Panc1 (cell line): Measurements from ENCODE around the gene SCUBE3. TPM values are rescaled to one million over a fixed set of nuclear protein-coding genes. Genes with fewer than 3 reads are reported as not detected.

Experiments used
- ATAC-seq: fragments of 200-7000 bp; cut with Tn5 transposase; 2 replicates; pipeline ENCODE4 v1.9.1; 2020; ENCODE audit warnings: mild to moderate bottlenecking, moderate library complexity
- BruUV-seq: library from RNA; stranded (reverse); fragments of 400-500 nt; replicated peaks from 2 replicates; lab custom pipeline; 2021; lab: Mats Ljungman, UMichigan
- CTCF ChIA-PET: fragments of 300-600 bp; sonication (Branson Sonifier 250); formaldehyde crosslinking; loops from one replicate; lab custom pipeline; 2022; ENCODE audit warnings: antibody characterized with exemption; lab: Charles Lee
- POLR2A ChIA-PET: fragments of 300-600 bp; sonication (Branson Sonifier 250); formaldehyde crosslinking; loops from one replicate; lab custom pipeline; 2022; ENCODE audit warnings: antibody characterized with exemption; lab: Charles Lee
- DNase-seq: peaks from one replicate; pipeline ENCODE4 v3.0.0-alpha.2; 2010; ENCODE audit warnings: low read depth, low spot score
- H3K27ac ChIP-seq: 2 replicates; pipeline ENCODE4 v1.5.1; 2011; ENCODE audit warnings: mild to moderate bottlenecking, low read length, inconsistent platforms
- H3K27me3 ChIP-seq: fragments of 200-500 bp; sonication (Bioruptor generic); 2 replicates; pipeline ENCODE4 v1.6.0; 2014; ENCODE audit warnings: low read length, inconsistent platforms; ENCODE audit not compliant: control insufficient read depth, insufficient read depth
- H3K36me3 ChIP-seq: fragments of 200-500 bp; sonication (Bioruptor generic); 2 replicates; pipeline ENCODE4 v1.5.1; 2014; ENCODE audit warnings: inconsistent platforms, mild to moderate bottlenecking, low read length, moderate library complexity; ENCODE audit not compliant: control insufficient read depth, insufficient read depth
- H3K4me1 ChIP-seq: 2 replicates; pipeline ENCODE4 v1.5.1; 2011; ENCODE audit warnings: inconsistent platforms, mild to moderate bottlenecking, low read length, moderate library complexity; ENCODE audit not compliant: control insufficient read depth, insufficient read depth
- H3K4me3 ChIP-seq, 2 experiments: 2 replicates each; pipeline ENCODE4 v1.5.1; 2011 to 2012; ENCODE audit warnings: low read depth in 2 of 2, low read length in 2 of 2, mild to moderate bottlenecking in 2 of 2, inconsistent platforms in 1 of 2, moderate library complexity in 1 of 2
- H3K9me3 ChIP-seq: fragments of 200-500 bp; sonication (Bioruptor generic); 2 replicates; pipeline ENCODE4 v1.5.1; 2014; ENCODE audit warnings: low read depth, mild to moderate bottlenecking, inconsistent platforms, low read length, moderate library complexity; ENCODE audit not compliant: control insufficient read depth, insufficient read depth
- POLR2AphosphoS5 ChIP-seq: IDR thresholded peaks from 2 replicates; pipeline ENCODE4 v1.6.1; 2012; ENCODE audit warnings: mild to moderate bottlenecking, low read depth, low read length, moderate library complexity
- SIN3A ChIP-seq: IDR thresholded peaks from 2 replicates; pipeline ENCODE4 v1.6.1; 2012; ENCODE audit warnings: low read depth, mild to moderate bottlenecking, low read length, moderate library complexity, borderline replicate concordance; ENCODE audit not compliant: insufficient read depth
- TCF7L2 ChIP-seq: IDR thresholded peaks from 2 replicates; pipeline ENCODE4 v1.6.1; 2011; ENCODE audit warnings: mild to moderate bottlenecking, low read depth, low read length, inconsistent platforms
- in situ Hi-C: cut with HindIII; loops from 2 replicates; pipeline ENCODE4 v1.10.0; 2016; ENCODE audit warnings: low sequenced_read_pairs, low pct_unique_long_range_greater_than_20kb
- intact Hi-C: fragments of 100-400 bp; cut with micrococcal nuclease; formaldehyde crosslinking; loops from one replicate; pipeline ENCODE4 v1.10.0; 2022; ENCODE audit not compliant: unreplicated experiment
- total RNA-seq: library from RNA; stranded (reverse); gene quantifications from one replicate; pipeline ENCODE4 v1.2.1, GENCODE V29; 2021; ENCODE audit not compliant: unreplicated experiment
- TF ChIP-seq, protein P1 (sequence below): fragments of 450-650 bp; IDR thresholded peaks from 2 replicates; pipeline ENCODE4 v1.5.1; 2017; ENCODE audit warnings: mild to moderate bottlenecking
- TF ChIP-seq, protein P2 (sequence below), 2 experiments: IDR thresholded peaks; 2 replicates each; pipeline ENCODE4 v1.6.1; 2011 to 2012; ENCODE audit warnings: low read depth in 2 of 2, control low read depth in 1 of 2, low read length in 1 of 2, mild to moderate bottlenecking in 1 of 2, moderate library complexity in 1 of 2; ENCODE audit not compliant: insufficient read depth in 1 of 2

Gene SCUBE3
- total RNA-seq, 1 experiment from 2014 or later, result 1.6 TPM

GRCh38 chr6:35206346-35206745 lies 7.4 kb upstream of the SCUBE3 start:
- H3K4me3 ChIP-seq, result no peak overlapping the region
- TF ChIP-seq, protein P1, sequence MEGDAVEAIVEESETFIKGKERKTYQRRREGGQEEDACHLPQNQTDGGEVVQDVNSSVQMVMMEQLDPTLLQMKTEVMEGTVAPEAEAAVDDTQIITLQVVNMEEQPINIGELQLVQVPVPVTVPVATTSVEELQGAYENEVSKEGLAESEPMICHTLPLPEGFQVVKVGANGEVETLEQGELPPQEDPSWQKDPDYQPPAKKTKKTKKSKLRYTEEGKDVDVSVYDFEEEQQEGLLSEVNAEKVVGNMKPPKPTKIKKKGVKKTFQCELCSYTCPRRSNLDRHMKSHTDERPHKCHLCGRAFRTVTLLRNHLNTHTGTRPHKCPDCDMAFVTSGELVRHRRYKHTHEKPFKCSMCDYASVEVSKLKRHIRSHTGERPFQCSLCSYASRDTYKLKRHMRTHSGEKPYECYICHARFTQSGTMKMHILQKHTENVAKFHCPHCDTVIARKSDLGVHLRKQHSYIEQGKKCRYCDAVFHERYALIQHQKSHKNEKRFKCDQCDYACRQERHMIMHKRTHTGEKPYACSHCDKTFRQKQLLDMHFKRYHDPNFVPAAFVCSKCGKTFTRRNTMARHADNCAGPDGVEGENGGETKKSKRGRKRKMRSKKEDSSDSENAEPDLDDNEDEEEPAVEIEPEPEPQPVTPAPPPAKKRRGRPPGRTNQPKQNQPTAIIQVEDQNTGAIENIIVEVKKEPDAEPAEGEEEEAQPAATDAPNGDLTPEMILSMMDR, result no peak
- TF ChIP-seq POLR2AphosphoS5, result no peak
- TF ChIP-seq, protein P2, sequence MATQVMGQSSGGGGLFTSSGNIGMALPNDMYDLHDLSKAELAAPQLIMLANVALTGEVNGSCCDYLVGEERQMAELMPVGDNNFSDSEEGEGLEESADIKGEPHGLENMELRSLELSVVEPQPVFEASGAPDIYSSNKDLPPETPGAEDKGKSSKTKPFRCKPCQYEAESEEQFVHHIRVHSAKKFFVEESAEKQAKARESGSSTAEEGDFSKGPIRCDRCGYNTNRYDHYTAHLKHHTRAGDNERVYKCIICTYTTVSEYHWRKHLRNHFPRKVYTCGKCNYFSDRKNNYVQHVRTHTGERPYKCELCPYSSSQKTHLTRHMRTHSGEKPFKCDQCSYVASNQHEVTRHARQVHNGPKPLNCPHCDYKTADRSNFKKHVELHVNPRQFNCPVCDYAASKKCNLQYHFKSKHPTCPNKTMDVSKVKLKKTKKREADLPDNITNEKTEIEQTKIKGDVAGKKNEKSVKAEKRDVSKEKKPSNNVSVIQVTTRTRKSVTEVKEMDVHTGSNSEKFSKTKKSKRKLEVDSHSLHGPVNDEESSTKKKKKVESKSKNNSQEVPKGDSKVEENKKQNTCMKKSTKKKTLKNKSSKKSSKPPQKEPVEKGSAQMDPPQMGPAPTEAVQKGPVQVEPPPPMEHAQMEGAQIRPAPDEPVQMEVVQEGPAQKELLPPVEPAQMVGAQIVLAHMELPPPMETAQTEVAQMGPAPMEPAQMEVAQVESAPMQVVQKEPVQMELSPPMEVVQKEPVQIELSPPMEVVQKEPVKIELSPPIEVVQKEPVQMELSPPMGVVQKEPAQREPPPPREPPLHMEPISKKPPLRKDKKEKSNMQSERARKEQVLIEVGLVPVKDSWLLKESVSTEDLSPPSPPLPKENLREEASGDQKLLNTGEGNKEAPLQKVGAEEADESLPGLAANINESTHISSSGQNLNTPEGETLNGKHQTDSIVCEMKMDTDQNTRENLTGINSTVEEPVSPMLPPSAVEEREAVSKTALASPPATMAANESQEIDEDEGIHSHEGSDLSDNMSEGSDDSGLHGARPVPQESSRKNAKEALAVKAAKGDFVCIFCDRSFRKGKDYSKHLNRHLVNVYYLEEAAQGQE (IDR thresholded peaks at IDR 0.05; ENCODE audit: insufficient read depth in 1 of 2, low read depth in 2 of 2, low read length in 1 of 2), result no peak
- no peak for TF ChIP-seq TCF7L2
- no peak for TF ChIP-seq SIN3A
- CTCF ChIA-PET, result interaction anchor here (0.8 to 1.3 kb wide), 3 partner anchors 9 to 59 kb away, joined by 3 to 5 read pairs (median 4); no protein-coding TSS in a partner anchor
- intact Hi-C loops, result no loop called here
- no peaks in the 10 kb centered on the region for H3K27me3 ChIP-seq
- DNase-seq (no peak), ATAC-seq (no peak)
- peaks cover 14% of the 10 kb centered on the region for H3K4me1 ChIP-seq
- BruUV-seq, result no TSS peak
- POLR2A ChIA-PET, result no interaction called here
- no peaks in the 10 kb centered on the region for H3K36me3 ChIP-seq
- H3K27ac ChIP-seq, result no peak overlapping the region
- H3K9me3 ChIP-seq, result no peaks in the 10 kb centered on the region
- in situ Hi-C loops, result no loop called here

- ChIA-PET CTCF (no interaction called here), POLR2A (no interaction called here)
- ATAC-seq (no peak), DNase-seq (no peak)
- TF ChIP-seq POLR2AphosphoS5 (no peak), TCF7L2 (no peak), SIN3A (no peak)
- TF ChIP-seq, protein P1, result no peak
- TF ChIP-seq, protein P2 (IDR thresholded peaks at IDR 0.05; ENCODE audit: insufficient read depth in 1 of 2, low read depth in 2 of 2, low read length in 1 of 2), result no peak
- in situ Hi-C loops (no loop called here), intact Hi-C loops (no loop called here)
- Histone ChIP-seq H3K4me1 (peaks cover 4% of the 10 kb centered on the region; the same call in 1 of the 2 replicates), H3K36me3 (no peaks in the 10 kb centered on the region), H3K4me3 (no peak overlapping the region), H3K9me3 (no peaks in the 10 kb centered on the region), H3K27ac (no peak overlapping the region), H3K27me3 (no peaks in the 10 kb centered on the region; the same call in 1 of the 2 replicates)
- no TSS peak for BruUV-seq
Measured at GRCh38 chr6:35208419-35208818, 5.3 kb upstream of the SCUBE3 start.
